Measurements from ENCODE around the gene ACSF3.
"Not testable (repeated sequence)": the region's sequence is repeated elsewhere in the genome, so short reads cannot be mapped to it uniquely, and the experiment has no call there.

Gene ACSF3

GRCh38 chr16:89164847-89165680 lies 71.4 kb downstream of the ACSF3 start:
- no peaks in the 10 kb centered on the region for H3K27me3 ChIP-seq (replicated peaks; ENCODE audit: control insufficient read depth, insufficient read depth, low read length)
- no peak overlapping the region for H3K4me3 ChIP-seq (replicated peaks; ENCODE audit: low read depth, low read length)
- H3K36me3 ChIP-seq (ENCODE audit: control insufficient read depth, insufficient read depth, low read length), result no peaks in the 10 kb centered on the region
- DNase-seq (ENCODE audit: extremely low read depth, insufficient read length), result no peak
- no peak for TF ChIP-seq CTCF (IDR thresholded peaks at IDR 0.05; ENCODE audit: insufficient read depth, low read length, poor library complexity, severe bottlenecking)

GRCh38 chr16:89165681-89165979 lies 72.0 kb downstream of the ACSF3 start:
- H3K27me3 ChIP-seq (replicated peaks; ENCODE audit: control insufficient read depth, insufficient read depth, low read length); DNase-seq (ENCODE audit: extremely low read depth, insufficient read length); H3K4me3 ChIP-seq (replicated peaks; ENCODE audit: low read depth, low read length); H3K36me3 ChIP-seq (ENCODE audit: control insufficient read depth, insufficient read depth, low read length): not testable (repeated sequence)

GRCh38 chr16:89166696-89167424 lies 73.2 kb downstream of the ACSF3 start:
- no peak for DNase-seq (ENCODE audit: extremely low read depth, insufficient read length)
- Histone ChIP-seq H3K27me3 (replicated peaks; ENCODE audit: control insufficient read depth, insufficient read depth, low read length) (no peaks in the 10 kb centered on the region), H3K4me3 (replicated peaks; ENCODE audit: low read depth, low read length) (no peak overlapping the region), H3K36me3 (ENCODE audit: control insufficient read depth, insufficient read depth, low read length) (no peaks in the 10 kb centered on the region)
- TF ChIP-seq CTCF (IDR thresholded peaks at IDR 0.05; ENCODE audit: insufficient read depth, low read length, poor library complexity, severe bottlenecking), result no peak

- peak; percentile 93 for TF ChIP-seq CTCF (IDR thresholded peaks at IDR 0.05; ENCODE audit: insufficient read depth, low read length, poor library complexity, severe bottlenecking)
- Histone ChIP-seq H3K27me3 (replicated peaks; ENCODE audit: control insufficient read depth, insufficient read depth, low read length) (no peaks in the 10 kb centered on the region), H3K36me3 (ENCODE audit: control insufficient read depth, insufficient read depth, low read length) (no peaks in the 10 kb centered on the region), H3K4me3 (replicated peaks; ENCODE audit: low read depth, low read length) (no peak overlapping the region)
- DNase-seq (ENCODE audit: extremely low read depth, insufficient read length), result peak; percentile 80
Observed at GRCh38 chr16:89167425-89167941, 73.8 kb downstream of the ACSF3 start.

- no peak for DNase-seq (ENCODE audit: extremely low read depth, insufficient read length)
Observed at GRCh38 chr16:89168381-89169189, 74.9 kb downstream of the ACSF3 start.

More at GRCh38 chr16:89168381-89169189, 74.9 kb downstream of the ACSF3 start:
- H3K4me3 ChIP-seq (replicated peaks; ENCODE audit: low read depth, low read length), result no peak overlapping the region
- H3K27me3 ChIP-seq (replicated peaks; ENCODE audit: control insufficient read depth, insufficient read depth, low read length), result no peaks in the 10 kb centered on the region
- TF ChIP-seq CTCF (IDR thresholded peaks at IDR 0.05; ENCODE audit: insufficient read depth, low read length, poor library complexity, severe bottlenecking), result no peak
- no peaks in the 10 kb centered on the region for H3K36me3 ChIP-seq (ENCODE audit: control insufficient read depth, insufficient read depth, low read length)
